K562 (cell line): ENCODE measurements around the gene DKK1. TPM values are rescaled to one million over a fixed set of nuclear protein-coding genes. Genes with fewer than 3 reads are reported as not detected.

Experiments
- ATAC-seq: fragments of 200-7000 bp; cut with Tn5 transposase; 3 replicates; pipeline ENCODE4 v1.9.1; 2020; ENCODE audit warnings: moderate library complexity
- BruUV-seq: library from RNA; stranded (reverse); fragments of 400-500 nt; replicated peaks from 2 replicates; lab custom pipeline; 2021; lab: Mats Ljungman, UMichigan
- CTCF ChIA-PET: fragments of 300-600 bp; formaldehyde crosslinking; extraction: SDS; loops from one replicate; lab custom pipeline; 2021; ENCODE audit warnings: low intra/inter-chr PET ratio; lab: Yijun Ruan, JAX
- POLR2A ChIA-PET: fragments of 300-600, 350-650 bp; sonication (Branson Sonifier 250); formaldehyde crosslinking; extraction: SDS; loops from one replicate; lab custom pipeline; 2021; ENCODE audit warnings: antibody characterized with exemption, inconsistent platforms; lab: Yijun Ruan, JAX
- DNase-seq, 4 experiments: peaks; one replicate each; pipeline versions ENCODE4 v3.0.0 to v3.0.0-alpha.2; 2011 to 2018; ENCODE audit warnings: low spot score in 3 of 4, mixed read lengths in 3 of 4; ENCODE audit errors: extremely low read depth in 1 of 4
- FAIRE-seq: peaks from 2 replicates; lab custom pipeline; 2011; peaks lifted over from hg19 to GRCh38; lab: Jason Lieb, UNC
- H2AFZ ChIP-seq: 2 replicates; pipeline ENCODE4 v1.6.0; 2011; ENCODE audit warnings: low read depth, low read length, control low read depth, inconsistent platforms
- H3K27ac ChIP-seq: fragments of 200-600 bp; 3 replicates; pipeline ENCODE4 v1.8.0; 2011; ENCODE audit warnings: low read depth, mild to moderate bottlenecking, control low read depth, inconsistent platforms, low read length, moderate library complexity, mixed read lengths; ENCODE audit errors: extremely low read depth
- H3K27me3 ChIP-seq, 2 experiments: fragments of 300-600 bp in 1 of 2; 2 replicates in 1 of 2; 3 replicates in 1 of 2; pipeline versions ENCODE4 v1.6.0 to v1.8.0; 2011; ENCODE audit warnings: inconsistent platforms in 2 of 2, low read length in 2 of 2, mild to moderate bottlenecking in 1 of 2, mixed read lengths in 1 of 2, moderate library complexity in 1 of 2; ENCODE audit not compliant: control insufficient read depth in 2 of 2, insufficient read depth in 2 of 2
- H3K36me3 ChIP-seq: fragments of 300-600 bp; 3 replicates; pipeline ENCODE4 v1.8.0; 2011; ENCODE audit warnings: mild to moderate bottlenecking, low read length, inconsistent platforms; ENCODE audit not compliant: control insufficient read depth, insufficient read depth
- H3K4me1 ChIP-seq, 2 experiments: fragments of 200-600 bp in 1 of 2; replicated peaks in 1 of 2; 2 replicates in 1 of 2; 3 replicates in 1 of 2; pipeline versions ENCODE4 v1.5.1 to v1.8.0; 2011; ENCODE audit warnings: inconsistent platforms in 2 of 2, low read length in 2 of 2, mild to moderate bottlenecking in 1 of 2, mixed read lengths in 1 of 2, moderate library complexity in 1 of 2; ENCODE audit not compliant: control insufficient read depth in 2 of 2, insufficient read depth in 2 of 2
- H3K4me2 ChIP-seq: 2 replicates; pipeline ENCODE4 v1.6.1; 2011; ENCODE audit warnings: low read length, control low read depth, inconsistent platforms, mixed read lengths; ENCODE audit not compliant: insufficient read depth
- H3K4me3 ChIP-seq: fragments of 200-600 bp; sonication (generic), shearing (Covaris generic); 2 replicates; pipeline ENCODE4 v1.5.1; 2016; ENCODE audit warnings: control low read depth, inconsistent platforms
- H3K79me2 ChIP-seq: fragments of 200-600 bp; 3 replicates; pipeline ENCODE4 v1.8.0; 2011; ENCODE audit warnings: low read length, inconsistent platforms; ENCODE audit not compliant: control insufficient read depth, insufficient read depth
- H3K9ac ChIP-seq, 2 experiments: 2 replicates each; pipeline versions ENCODE4 v1.6.0 to v1.6.1; 2011; ENCODE audit warnings: low read depth in 2 of 2, low read length in 2 of 2, control low read depth in 1 of 2, inconsistent platforms in 1 of 2, mild to moderate bottlenecking in 1 of 2, mixed read lengths in 1 of 2; ENCODE audit not compliant: insufficient read depth in 1 of 2
- H3K9me1 ChIP-seq: one replicate; pipeline ENCODE4 v1.6.0; 2011; ENCODE audit warnings: inconsistent platforms, mild to moderate bottlenecking, low read length, moderate library complexity; ENCODE audit not compliant: control insufficient read depth, insufficient read depth
- H3K9me3 ChIP-seq: replicated peaks from 2 replicates; pipeline ENCODE4 v1.5.1; 2011; ENCODE audit warnings: low read depth, low read length, inconsistent platforms; ENCODE audit not compliant: control insufficient read depth, insufficient read depth
- H4K20me1 ChIP-seq: replicated peaks from 2 replicates; pipeline ENCODE4 v1.6.1; 2011; ENCODE audit warnings: low read length, inconsistent platforms, mixed read lengths; ENCODE audit not compliant: control insufficient read depth, insufficient read depth
- BACH1 ChIP-seq: fragments of 200-800 bp; sonication (Bioruptor generic); IDR thresholded peaks from 2 replicates; pipeline ENCODE4 v1.6.1; 2016; ENCODE audit warnings: missing genetic modification characterization, missing compliant biosample characterization
- CTCF ChIP-seq, 3 experiments: IDR thresholded peaks in 2 of 3; conservative IDR thresholded peaks in 1 of 3; 2 replicates each; pipeline ENCODE4 v1.5.1; 2011 to 2012; ENCODE audit warnings: low read length in 3 of 3, mild to moderate bottlenecking in 3 of 3, control low read depth in 2 of 3, improper control_type of control experiment in 1 of 3, inconsistent platforms in 1 of 3, low read depth in 1 of 3, mixed read lengths in 1 of 3, moderate library complexity in 1 of 3; ENCODE audit not compliant: insufficient read depth in 2 of 3
- KLF13 ChIP-seq: fragments of 450-650 bp; IDR thresholded peaks from 2 replicates; pipeline ENCODE4 v1.6.1; 2016; ENCODE audit warnings: missing genetic modification characterization, low read depth, mild to moderate bottlenecking, missing compliant biosample characterization, moderate library complexity, borderline replicate concordance
- MLX ChIP-seq, 2 experiments: fragments of 450-650 bp in 1 of 2; sonication (generic) in 1 of 2; formaldehyde crosslinking; conservative IDR thresholded peaks; 2 replicates each; pipeline versions ENCODE4 v1.4.0 to v1.8.1; 2020 to 2022; ENCODE audit warnings: mild to moderate bottlenecking in 1 of 2, missing genetic modification reagents in 1 of 2
- NCOA6 ChIP-seq: fragments of 450-650 bp; IDR thresholded peaks from 2 replicates; pipeline ENCODE4 v1.6.1; 2017; ENCODE audit warnings: mild to moderate bottlenecking
- NFE2 ChIP-seq: IDR thresholded peaks from 2 replicates; pipeline ENCODE4 v1.6.1; 2014; ENCODE audit warnings: antibody characterized with exemption, low read depth
- POLR2H ChIP-seq: IDR thresholded peaks from 2 replicates; pipeline ENCODE4 v1.6.1; 2016; ENCODE audit warnings: missing genetic modification characterization, low read depth, mild to moderate bottlenecking, control low read depth, missing compliant biosample characterization, moderate library complexity
- RBM15 ChIP-seq: fragments of 200-400 bp; formaldehyde crosslinking; IDR thresholded peaks from 2 replicates; pipeline ENCODE4 v1.6.1; 2018; ENCODE audit warnings: mild to moderate bottlenecking, low read length, moderate library complexity; ENCODE audit not compliant: insufficient read depth
- TBP ChIP-seq: optimal IDR thresholded peaks from 2 replicates; pipeline ENCODE3; 2011; ENCODE audit warnings: low read depth, low read length, improper control_type of control experiment
- ZNF24 ChIP-seq: fragments of 450-650 bp; IDR thresholded peaks from 2 replicates; pipeline ENCODE4 v1.6.1; 2016
- ZNF347 ChIP-seq: fragments of 450-650 bp; formaldehyde crosslinking; IDR thresholded peaks from 2 replicates; pipeline ENCODE4 v1.4.0; 2020; ENCODE audit warnings: low read depth, mild to moderate bottlenecking, moderate library complexity
- ZNF609 ChIP-seq: sonication (generic); formaldehyde crosslinking; IDR thresholded peaks from 2 replicates; pipeline ENCODE4 v1.8.1; 2023; ENCODE audit warnings: missing genetic modification reagents, mild to moderate bottlenecking, borderline replicate concordance
- WGBS: fragments of 100-300 bp; shearing (Covaris generic); methylation state at CpG from one replicate; pipeline ENCODE4 v1.1.6; 2016; ENCODE audit warnings: low coverage, mixed read lengths; ENCODE audit not compliant: insufficient coverage; ENCODE audit errors: missing lambda C conversion rate; 5-methylcytosine and 5-hydroxymethylcytosine counted together
- in situ Hi-C: fragments of 300-500 bp; cut with MboI; formaldehyde crosslinking; loops from 4 replicates; pipeline ENCODE4 v1.15.0; 2018; ENCODE audit warnings: inconsistent platforms, mixed read lengths
- intact Hi-C: fragments of 100-400 bp; cut with micrococcal nuclease; formaldehyde crosslinking; loops from 2 replicates; pipeline ENCODE4 v1.14.2; 2022
- polyA plus RNA-seq, 8 experiments: library from polyadenylated mRNA; depleted of rRNA in 4 of 8; stranded (reverse) in 5 of 8; unstranded in 3 of 8; fragments of >200 nt; fragmentation: Nextera tagmentation in 2 of 8; fragmentation: Illumina TruSeq in 1 of 8; extraction: Ambion mirVana in 2 of 8; extraction: Trizol in 1 of 8; gene quantifications; 2 replicates each; pipeline versions ENCODE4 v1.2.1 to v1.2.3, GENCODE V29; 2011 to 2014; ENCODE audit warnings: inconsistent platforms in 1 of 8, missing spikeins in 1 of 8
- total RNA-seq, 7 experiments: library from RNA; depleted of rRNA in 6 of 7; stranded (reverse); fragments of >200 nt in 6 of 7; fragmentation: Illumina TruSeq in 2 of 7; extraction: Trizol in 2 of 7; gene quantifications; 2 replicates each; pipeline versions ENCODE4 v1.2.1 to v1.2.3, GENCODE V29; 2011 to 2021; ENCODE audit warnings: low replicate concordance in 1 of 7

The DKK1 gene
- total and polyA plus RNA-seq, 9 of the 15 experiments (the other 6 are each of a cell fraction or from before 2014, with no cell fraction given), result 0.13 TPM; not detected in 8

GRCh38 chr10:52319926-52320325 lies 5.8 kb downstream of the DKK1 start:
- ChIA-PET CTCF (no interaction called here), POLR2A (no interaction called here)
- Histone ChIP-seq H3K27me3 (no peaks in the 10 kb centered on the region), H4K20me1 (no peaks in the 10 kb centered on the region), H3K79me2 (no peaks in the 10 kb centered on the region), H2AFZ (no peak overlapping the region), H3K36me3 (no peaks in the 10 kb centered on the region), H3K4me2 (no peak overlapping the region), H3K27ac (no peak overlapping the region), H3K4me3 (no peak overlapping the region), H3K4me1 (no peaks in the 10 kb centered on the region), H3K9me3 (no peaks in the 10 kb centered on the region), H3K9me1 (no peaks in the 10 kb centered on the region), H3K9ac (no peak overlapping the region)
- ATAC-seq (no peak), FAIRE-seq (no peak), DNase-seq (no peak)
- intact Hi-C loops (no loop called here), in situ Hi-C loops (no loop called here)
- 0% methylated on average over 2 of the region's 2 CpGs for WGBS
- no TSS peak for BruUV-seq
- TF ChIP-seq ZNF24 (no peak), RBM15 (no peak), ZNF347 (CRISPR knock-in tag) (no peak), NCOA6 (no peak), TBP (no peak), NFE2 (no peak), KLF13 (tag) (no peak), MLX (CRISPR knock-in tag; conservative IDR thresholded peaks at IDR 0.05) (no peak), ZNF609 (CRISPR knock-in tag) (no peak), CTCF (IDR thresholded peaks at IDR 0.05 in 2 of 3, conservative IDR thresholded peaks at IDR 0.05 in 1 of 3; ENCODE audit: insufficient read depth in 2 of 3, low read depth in 1 of 3, low read length in 3 of 3) (no peak), BACH1 (no peak), POLR2H (tag) (no peak)
